Lung microvascular endothelial cell (primary cell): Measurements from ENCODE around the gene BCAM. TPM values are rescaled to one million over a fixed set of nuclear protein-coding genes. Genes with fewer than 3 reads are reported as not detected.
A peak's percentile ranks its signal among the peaks of the same experiment; 100 is the strongest.
"Not testable (repeated sequence)": the region's sequence is repeated elsewhere in the genome, so short reads cannot be mapped to it uniquely, and the experiment has no call there.

ENCODE experiments used
- DNase-seq, 2 donors: peaks; one replicate each; pipeline versions ENCODE4 v3.0.0 to v3.0.0-alpha.2; 2010; ENCODE audit warnings: low read depth in 2 of 2
- total RNA-seq: library from RNA; depleted of rRNA; stranded (reverse); fragments of >200 nt; gene quantifications from 2 replicates; pipeline ENCODE4 v1.2.1, GENCODE V29; 2014

The BCAM gene
- total RNA-seq, 1 donor from 2014 or later = 34.3 TPM

DNA sequence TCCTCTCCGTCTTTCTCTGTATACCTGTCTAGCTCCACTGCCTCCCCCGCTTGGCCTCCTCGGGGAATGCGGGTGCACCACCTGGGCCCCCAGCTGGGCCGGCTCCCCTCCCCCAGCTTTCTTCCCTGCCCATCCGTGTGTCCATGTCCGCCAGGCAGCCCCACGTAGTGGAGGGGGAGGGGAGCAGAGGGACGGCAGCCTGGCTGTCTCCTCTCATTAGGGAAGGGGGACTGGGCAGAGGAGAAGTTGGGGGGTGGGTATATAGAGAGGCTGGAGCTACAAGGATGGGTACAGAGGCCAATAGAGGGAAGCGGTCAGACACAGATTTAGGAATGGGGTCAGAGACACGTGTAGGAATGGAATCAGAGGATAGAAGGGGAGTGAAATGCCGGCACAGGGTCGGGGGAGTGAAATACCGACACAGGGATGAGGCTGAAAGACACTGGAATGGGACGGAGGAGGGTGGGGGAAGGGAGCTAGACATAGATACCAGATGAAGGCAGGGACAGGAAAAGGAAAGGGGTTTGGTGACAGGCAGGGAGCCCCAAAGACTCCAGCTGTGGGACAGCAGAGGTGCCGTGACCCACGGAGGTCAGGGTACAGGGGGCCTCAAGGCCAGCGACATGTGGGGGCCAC lies 40.0 kb downstream of the BCAM start:
- DNase-seq = peak in 1 of 2 donors; percentile 18

DNA sequence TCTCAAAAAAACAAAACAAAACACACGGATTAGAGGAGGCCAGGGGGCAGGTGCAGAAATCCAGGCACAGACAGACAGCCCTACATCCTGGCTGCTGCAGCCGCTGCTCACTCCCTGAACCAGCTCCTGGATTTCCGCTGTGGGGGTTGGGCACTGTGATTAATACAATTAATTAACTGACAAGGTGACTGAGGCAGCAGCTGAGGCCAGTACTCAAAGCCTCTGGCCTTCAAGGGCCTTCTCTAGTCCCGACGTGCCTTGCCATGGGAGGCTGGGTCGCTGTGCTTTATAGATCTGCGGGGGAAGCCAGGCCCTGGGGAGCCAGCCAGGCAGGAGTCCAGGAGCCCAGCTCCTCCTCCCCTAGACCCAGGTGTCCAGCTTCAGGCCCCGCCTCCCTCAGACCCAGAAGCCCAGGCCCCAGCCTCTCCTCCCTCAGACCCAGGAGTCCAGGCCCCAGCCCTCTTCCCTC lies 41.8 kb downstream of the BCAM start:
- DNase-seq = peak; percentile 43 to 57

DNA sequence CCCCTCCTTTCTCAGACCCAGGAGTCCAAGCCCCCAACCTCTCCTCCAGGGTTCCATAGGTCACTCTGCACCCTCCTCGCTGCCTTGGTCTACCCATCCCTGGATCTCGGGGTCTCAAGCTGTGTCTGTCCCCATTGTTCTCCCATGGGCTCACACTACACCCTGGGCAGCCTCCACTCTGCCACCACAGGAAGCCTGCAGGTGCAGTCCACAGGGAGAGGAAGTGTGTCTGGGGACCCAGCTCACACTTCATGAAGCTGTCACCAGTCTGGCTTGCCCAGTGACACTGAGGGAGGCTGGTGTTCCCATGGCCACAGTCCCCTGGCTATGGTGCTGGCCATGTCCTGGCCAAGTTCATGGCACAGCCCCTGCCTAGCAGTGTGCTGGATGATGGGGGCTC lies 42.5 kb downstream of the BCAM start:
- peak in 1 of 2 donors; percentile 70 for DNase-seq

DNA sequence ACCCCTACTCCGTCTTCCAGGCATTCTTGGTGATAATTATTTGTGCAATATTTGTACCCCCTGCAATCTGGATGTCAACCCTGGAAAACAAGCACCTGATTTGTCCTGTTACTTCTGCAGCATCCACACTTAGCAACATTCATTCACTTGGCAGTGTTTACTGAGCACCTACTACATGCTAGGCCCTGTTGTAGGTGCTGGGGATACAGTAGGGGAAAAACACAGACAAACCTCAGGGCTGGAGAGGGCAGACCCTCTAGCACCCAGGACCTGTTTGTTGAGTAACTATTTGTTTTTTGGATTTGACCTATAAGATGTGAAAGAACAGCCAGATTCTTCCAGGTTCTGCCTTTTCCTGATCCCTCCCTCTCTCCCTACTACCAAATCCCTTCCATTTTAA lies 46.7 kb downstream of the BCAM start:
- DNase-seq = no peak

DNA sequence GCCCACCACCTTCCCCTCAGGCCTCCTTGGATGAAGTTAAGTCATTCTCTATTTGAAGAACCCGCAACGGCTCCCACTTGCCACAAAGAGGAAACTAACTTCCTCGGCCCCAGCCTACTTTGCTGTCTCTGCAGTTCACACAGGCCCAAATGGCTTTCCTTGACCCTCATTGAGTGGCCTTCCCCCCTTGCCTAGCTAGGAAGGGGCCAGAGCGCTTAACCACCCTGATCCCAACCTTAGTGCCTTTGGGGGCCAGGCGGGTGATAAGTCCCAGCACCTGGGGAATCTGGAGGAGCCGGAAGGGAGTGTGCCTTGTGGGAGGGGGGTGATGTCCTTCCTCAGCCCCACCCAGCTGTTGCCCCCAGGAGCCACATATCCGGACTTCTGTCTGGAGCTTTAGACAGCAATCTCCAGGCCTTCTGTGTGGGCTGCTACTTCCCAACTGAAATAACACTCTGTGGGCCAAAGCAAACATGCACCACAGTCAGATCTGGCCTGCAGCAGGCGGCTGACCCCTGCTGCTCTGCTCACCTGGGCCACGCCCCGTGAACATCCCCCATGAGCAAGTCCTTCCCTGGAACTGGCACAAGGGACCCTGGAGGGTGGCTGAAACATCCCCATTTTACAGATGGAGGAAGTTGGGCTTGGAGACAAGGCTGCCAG lies 47.6 kb downstream of the BCAM start:
- peak; percentile 37 to 80 for DNase-seq

DNA sequence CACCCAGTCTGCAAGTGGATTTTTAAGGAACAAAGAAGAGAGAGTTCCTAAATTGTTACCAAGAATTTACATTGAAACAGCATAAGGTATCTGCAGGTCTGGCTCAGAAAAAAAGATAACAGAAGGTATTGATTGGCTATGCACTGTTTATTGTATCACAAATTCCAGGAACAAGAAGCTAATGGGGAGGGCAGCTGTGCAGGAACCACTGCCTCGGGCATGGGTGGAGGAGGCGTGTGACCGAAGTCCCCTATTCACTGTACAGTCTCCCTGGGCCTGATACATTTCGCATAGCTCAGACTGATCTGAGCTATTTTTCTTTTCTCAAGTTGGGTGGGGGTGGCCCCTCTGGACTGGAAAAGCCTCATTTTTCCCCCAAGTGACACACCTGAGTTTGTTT lies 48.9 kb downstream of the BCAM start:
- no peak for DNase-seq

DNA sequence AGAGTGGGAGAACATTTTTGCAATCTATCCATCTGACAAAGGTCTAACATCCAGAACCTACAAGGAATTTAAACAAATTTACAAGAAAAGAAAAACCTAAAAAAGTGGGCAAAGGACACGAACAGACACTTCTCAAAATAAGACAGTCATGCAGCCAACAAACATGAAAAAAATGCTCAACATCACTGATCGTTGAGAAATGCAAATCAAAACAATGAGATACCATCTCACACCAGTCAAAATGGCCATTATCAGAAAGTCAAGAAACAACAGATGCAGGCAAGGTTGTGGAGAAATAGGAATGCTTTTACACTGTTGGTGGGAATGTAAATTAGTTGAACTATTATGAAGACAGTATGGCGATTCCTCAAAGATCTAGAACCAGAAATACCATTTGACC lies 52.7 kb downstream of the BCAM start:
- DNase-seq = not testable (repeated sequence)

DNA sequence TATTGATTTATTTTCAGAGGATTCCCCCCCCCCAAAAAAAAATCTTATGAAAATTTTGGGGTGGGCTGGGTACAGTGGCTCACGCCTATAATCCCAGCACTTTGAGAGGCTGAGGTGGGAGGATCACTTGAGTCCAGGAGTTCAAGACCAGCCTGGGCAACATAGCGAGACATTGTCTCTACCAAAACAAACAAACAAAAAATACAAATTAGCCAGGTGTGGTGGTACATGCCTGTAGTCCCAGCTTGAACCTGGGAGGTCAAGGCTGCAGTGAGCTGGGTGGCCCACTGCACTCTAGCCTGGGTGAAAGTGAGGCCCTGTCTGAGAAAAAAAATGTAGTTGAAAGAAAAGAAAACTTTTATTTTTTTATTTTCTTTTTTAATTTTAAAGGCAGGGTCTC lies 55.1 kb downstream of the BCAM start:
- no peak for DNase-seq

DNA sequence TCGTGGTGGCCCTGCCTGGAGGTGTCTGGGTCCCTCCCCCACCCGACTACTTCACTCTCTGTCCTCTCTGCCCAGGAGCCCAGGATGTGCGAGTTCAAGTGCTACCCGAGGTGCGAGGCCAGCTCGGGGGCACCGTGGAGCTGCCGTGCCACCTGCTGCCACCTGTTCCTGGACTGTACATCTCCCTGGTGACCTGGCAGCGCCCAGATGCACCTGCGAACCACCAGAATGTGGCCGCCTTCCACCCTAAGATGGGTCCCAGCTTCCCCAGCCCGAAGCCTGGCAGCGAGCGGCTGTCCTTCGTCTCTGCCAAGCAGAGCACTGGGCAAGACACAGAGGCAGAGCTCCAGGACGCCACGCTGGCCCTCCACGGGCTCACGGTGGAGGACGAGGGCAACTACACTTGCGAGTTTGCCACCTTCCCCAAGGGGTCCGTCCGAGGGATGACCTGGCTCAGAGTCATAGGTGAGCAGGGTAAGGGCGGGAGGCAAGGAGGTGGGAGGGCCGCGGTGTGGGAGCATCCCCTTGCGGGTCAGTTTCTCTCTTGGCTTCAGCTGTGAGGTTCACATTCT lies 56.4 kb downstream of the BCAM start:
- DNase-seq = no peak

DNA sequence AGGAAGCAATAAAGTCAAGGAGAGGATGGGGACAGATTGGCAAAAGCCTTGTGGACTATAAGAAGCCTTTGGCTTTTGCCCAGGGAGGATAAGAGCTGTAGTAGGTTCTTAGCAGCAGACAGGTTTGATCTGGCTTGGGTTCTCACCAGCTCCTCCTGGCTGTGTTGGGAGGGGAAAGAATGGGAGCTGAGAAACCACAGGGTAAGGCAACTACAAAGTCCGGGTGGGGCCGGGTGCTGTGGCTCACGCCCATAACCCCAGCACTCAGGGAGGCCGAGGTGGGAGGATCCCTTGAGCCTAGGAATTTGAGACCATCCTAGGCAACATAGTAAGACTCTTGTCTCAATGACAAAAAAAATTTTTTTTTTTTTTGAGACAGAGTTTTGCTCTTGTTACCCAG lies 57.8 kb downstream of the BCAM start:
- DNase-seq = no peak

DNA sequence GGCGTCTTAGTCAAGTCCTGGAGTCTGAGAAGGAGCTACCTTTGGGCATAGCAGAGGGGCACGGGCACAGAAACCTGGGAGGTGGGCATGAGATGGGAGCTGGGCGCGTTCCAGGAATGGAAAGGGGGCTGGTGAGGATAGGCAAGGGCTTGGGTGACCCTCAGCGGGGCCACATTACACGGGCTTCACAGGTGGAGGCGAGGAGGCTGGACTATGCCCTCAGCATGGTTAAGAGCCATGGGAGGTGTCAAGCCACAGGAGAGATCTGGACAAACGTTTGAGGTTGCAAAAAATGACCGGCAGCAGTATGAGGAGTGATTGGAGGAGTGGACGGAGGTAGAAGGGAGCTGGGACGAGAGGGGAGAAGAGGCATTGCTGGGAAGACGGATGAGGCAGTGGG lies 58.7 kb downstream of the BCAM start:
- DNase-seq = no peak

DNA sequence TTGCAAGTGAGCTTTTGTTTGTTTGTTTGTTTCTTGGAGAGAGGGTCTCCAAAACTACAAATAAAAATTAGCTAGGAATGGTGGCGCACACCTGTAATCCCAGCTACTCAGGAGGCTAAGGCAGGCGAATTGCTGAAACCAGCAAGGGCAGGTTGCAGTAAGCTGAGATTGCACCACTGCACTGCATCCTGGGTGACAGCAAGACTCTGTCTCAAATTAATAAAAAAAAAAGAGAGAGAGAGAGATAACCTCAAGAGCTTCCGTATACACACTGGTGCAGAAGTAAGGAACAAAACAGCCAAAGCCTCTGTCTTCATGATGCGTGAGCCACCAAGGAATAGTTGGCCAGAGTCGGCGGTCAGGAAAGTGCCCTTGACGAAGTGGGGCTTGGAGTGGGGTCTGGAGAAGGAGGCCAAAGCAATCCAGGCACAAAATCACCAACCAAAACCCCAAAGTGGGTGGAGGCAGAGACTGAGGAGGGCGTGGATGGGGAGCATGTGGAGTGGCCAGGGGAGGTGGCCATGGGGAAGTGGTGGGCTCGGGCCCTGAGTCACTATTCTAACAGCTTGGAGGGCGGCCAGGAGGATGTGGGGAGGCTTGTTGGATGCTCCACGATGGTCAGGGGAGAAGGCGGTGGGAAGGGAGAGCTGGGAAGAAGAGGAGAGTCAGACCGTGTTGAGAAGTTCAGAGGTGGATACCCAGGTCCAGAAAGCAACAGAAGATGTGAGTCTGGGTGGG lies 61.0 kb downstream of the BCAM start:
- DNase-seq = peak; percentile 34 to 81

Other genes with a start within 250 kb of the BCAM start
- 0.22 TPM in 1 of 2 replicates, not detected in the other for gene IGSF23, start 195.5 kb upstream of the BCAM start, total RNA-seq
- 54.9 and 69.4 TPM in 2 replicates for gene PVR, start 165.2 kb upstream of the BCAM start, total RNA-seq
- gene CEACAM19, start 137.6 kb upstream of the BCAM start, total RNA-seq = 0.44 and 1.2 TPM in 2 replicates
- under 0.01 TPM in 1 of 2 replicates, not detected in the other for gene CEACAM16, start 110.0 kb upstream of the BCAM start, total RNA-seq
- gene BCL3, start 60.4 kb upstream of the BCAM start, total RNA-seq = 0.99 and 2.0 TPM in 2 replicates
- gene CBLC, start 31.2 kb upstream of the BCAM start, total RNA-seq = not detected in 2 replicates
- gene NECTIN2, start 37.2 kb downstream of the BCAM start, total RNA-seq = 85.4 and 118 TPM in 2 replicates
- gene TOMM40, start 82.2 kb downstream of the BCAM start, total RNA-seq = 31.5 and 33.6 TPM in 2 replicates
- 1.3 and 2.4 TPM in 2 replicates for gene APOE, start 96.7 kb downstream of the BCAM start, total RNA-seq
- 0.60 and 1.3 TPM in 2 replicates for gene APOC1, start 105.5 kb downstream of the BCAM start, total RNA-seq
- gene APOC4, start 133.1 kb downstream of the BCAM start, total RNA-seq = not detected in 2 replicates
- gene APOC2, start 136.9 kb downstream of the BCAM start, total RNA-seq = not detected in 2 replicates
- gene CLPTM1, start 146.3 kb downstream of the BCAM start, total RNA-seq = 29.2 and 46.6 TPM in 2 replicates
- 8.1 and 11.1 TPM in 2 replicates for gene RELB, start 192.4 kb downstream of the BCAM start, total RNA-seq
- 5.9 and 9.1 TPM in 2 replicates for gene CLASRP, start 229.9 kb downstream of the BCAM start, total RNA-seq